Measurements from ENCODE around the gene RTP2.

The RTP2 gene

DNA sequence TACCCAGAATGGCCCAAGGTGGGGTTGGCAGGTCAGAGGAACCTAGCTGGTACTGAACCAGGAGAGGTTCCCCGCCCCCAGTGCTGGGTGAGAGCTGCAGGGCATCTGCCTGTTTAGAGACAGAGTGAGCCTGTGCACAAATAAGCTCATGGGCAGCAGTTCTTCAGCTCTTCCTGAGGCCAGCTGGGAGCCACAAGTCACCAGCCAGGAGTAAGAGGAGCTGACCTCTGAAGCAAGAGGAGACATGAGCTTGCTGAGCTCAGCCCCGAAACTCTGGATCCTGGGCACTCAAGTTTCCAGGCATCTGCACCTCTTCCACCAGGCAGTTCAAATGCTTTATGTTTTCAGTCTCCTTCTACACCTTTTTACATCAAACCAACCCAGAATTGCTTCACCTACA lies 2.1 kb downstream of the RTP2 start:
- no peak overlapping the region for H3K4me3 ChIP-seq (ENCODE audit: control insufficient read depth, low read depth, low read length)
- no peak for DNase-seq (ENCODE audit: low read depth)
- TF ChIP-seq, protein P1, sequence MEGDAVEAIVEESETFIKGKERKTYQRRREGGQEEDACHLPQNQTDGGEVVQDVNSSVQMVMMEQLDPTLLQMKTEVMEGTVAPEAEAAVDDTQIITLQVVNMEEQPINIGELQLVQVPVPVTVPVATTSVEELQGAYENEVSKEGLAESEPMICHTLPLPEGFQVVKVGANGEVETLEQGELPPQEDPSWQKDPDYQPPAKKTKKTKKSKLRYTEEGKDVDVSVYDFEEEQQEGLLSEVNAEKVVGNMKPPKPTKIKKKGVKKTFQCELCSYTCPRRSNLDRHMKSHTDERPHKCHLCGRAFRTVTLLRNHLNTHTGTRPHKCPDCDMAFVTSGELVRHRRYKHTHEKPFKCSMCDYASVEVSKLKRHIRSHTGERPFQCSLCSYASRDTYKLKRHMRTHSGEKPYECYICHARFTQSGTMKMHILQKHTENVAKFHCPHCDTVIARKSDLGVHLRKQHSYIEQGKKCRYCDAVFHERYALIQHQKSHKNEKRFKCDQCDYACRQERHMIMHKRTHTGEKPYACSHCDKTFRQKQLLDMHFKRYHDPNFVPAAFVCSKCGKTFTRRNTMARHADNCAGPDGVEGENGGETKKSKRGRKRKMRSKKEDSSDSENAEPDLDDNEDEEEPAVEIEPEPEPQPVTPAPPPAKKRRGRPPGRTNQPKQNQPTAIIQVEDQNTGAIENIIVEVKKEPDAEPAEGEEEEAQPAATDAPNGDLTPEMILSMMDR (IDR thresholded peaks at IDR 0.05; ENCODE audit: control insufficient read depth, insufficient read depth, low read depth, low read length, missing control alignments): no peak

DNA sequence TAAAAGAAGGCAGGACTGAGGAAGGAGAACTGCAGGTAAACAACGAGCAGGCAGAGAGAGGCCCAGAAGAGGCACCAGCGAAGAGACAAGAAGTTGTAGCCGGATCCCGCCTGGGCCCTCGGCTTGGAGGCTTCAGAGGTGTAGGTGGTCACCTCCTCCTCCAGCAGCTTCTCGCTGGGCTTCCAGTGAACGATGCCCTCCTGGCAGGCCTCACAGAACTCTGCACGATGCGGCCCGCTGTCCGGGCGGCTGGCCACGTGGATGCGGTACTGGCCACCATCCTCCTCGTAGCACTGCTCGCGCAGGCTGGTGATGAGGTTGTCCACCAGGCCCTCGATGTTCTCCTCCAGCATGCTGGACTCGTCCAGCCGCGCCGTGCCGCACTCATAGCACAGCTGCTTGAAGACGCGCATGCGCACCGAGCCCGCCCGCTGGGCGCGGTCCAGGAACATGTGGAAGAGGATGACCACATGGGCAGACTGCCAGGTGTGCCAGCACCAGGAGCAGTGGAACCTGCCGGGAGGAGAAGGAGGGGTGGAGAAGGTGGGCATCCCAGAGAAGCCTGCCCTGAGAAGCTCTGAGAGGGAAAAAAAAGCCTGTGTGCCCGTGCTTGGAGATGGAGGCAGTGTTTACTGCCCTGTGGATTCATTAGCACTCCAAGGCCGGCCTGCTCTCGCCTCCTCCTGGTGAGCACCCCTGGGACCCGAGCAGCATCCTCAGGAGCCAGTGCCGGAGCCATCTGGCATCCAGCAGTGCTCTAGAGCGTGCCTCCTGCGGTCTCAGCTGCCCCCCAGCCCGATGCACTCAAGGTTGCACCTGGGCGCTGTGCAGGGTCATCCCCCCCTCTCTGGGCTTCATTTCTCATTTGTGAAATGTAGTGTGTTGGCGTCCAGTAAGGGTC lies 3.6 kb downstream of the RTP2 start:
- no peak for DNase-seq (ENCODE audit: low read depth)
- no peak overlapping the region for H3K4me3 ChIP-seq (ENCODE audit: control insufficient read depth, low read depth, low read length)
- TF ChIP-seq, protein P1 (IDR thresholded peaks at IDR 0.05; ENCODE audit: control insufficient read depth, insufficient read depth, low read depth, low read length, missing control alignments): no peak

DNA sequence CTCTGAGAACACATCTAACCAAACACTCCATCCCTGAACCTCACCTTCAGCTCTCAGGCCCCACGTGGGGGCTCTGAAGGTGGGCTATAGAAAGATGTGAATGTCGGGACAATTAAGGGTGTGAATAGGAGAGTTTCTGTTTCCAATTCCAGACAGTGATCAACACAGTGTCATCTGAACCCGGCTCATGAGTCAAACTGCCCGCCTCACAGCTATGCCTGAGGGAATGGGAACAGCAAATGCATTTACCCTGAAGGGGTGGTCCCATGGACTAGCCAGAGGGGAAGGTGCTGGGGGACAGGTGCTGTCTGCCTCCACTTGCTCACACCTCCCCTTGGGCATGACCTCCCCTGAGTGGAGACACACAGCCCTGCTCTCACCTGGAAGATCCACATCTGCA lies 6.3 kb downstream of the RTP2 start:
- no peak overlapping the region for H3K4me3 ChIP-seq (ENCODE audit: control insufficient read depth, low read depth, low read length)
- no peak for DNase-seq (ENCODE audit: low read depth)
- TF ChIP-seq, protein P1 (IDR thresholded peaks at IDR 0.05; ENCODE audit: control insufficient read depth, insufficient read depth, low read depth, low read length, missing control alignments): no peak

DNA sequence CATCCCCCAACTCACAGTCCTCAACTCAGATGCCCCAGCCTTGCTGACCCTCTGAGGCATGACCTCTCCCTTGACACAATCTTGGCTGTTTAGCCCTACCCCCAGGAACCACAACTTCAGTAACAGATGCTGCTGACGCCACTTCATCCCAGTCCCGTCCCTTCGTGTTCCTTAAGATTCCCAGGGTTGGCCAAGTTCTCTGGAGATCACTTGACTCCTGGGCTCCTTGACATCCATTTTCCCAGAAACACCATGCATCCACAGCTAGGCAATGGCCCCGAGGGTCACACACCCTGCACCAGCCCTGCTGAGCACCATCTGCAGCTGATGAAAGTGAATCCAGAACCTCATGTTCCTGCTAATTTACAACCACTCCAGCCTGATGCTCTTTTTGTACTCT lies 6.9 kb downstream of the RTP2 start:
- TF ChIP-seq, protein P1 (IDR thresholded peaks at IDR 0.05; ENCODE audit: control insufficient read depth, insufficient read depth, low read depth, low read length, missing control alignments): no peak
- DNase-seq (ENCODE audit: low read depth): no peak

DNA sequence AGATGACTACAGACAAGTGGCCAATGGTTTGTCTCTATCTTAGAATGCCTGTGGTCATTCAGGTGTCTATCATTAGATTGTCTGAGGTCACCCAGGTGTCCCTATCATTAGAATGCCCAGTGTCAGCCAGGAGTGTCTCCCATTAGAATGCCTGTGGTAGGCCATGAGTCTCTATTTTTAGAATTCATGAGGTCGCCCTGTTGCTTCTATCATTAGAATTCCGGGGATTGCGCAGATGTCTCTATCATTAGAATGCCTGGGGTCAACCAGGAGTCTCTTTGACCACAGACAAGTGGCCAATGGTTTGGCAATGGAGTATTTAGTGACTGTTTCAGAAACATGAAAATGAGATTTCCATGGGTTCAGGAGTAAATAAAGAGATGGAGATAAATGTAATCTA lies 7.6 kb downstream of the RTP2 start:
- DNase-seq (ENCODE audit: low read depth): no peak
- TF ChIP-seq, protein P1 (IDR thresholded peaks at IDR 0.05; ENCODE audit: control insufficient read depth, insufficient read depth, low read depth, low read length, missing control alignments): no peak
- no peak overlapping the region for H3K4me3 ChIP-seq (ENCODE audit: control insufficient read depth, low read depth, low read length)

More for the DNA sequence above, 6.9 kb downstream of the RTP2 start:
- no peak overlapping the region for H3K4me3 ChIP-seq (ENCODE audit: control insufficient read depth, low read depth, low read length)

DNA sequence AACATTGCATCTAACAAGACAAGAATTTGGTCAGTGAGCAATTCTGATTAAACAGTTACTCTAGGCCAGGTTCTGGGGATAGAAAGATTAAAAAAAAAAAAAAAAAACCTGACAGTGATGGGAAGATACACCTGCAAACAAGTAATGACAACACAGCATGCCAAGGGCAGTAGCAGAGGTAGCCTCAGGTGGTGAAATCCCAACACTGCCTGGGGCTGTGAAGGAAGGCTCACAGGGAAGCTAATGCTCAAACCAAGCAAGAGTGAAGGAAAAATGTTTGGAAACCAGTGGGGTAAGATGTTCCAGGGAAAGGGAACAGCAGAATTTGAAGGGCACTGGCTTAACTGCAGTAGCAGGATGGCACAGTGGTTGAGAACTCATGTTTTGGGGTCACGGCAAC lies 8.9 kb downstream of the RTP2 start:
- TF ChIP-seq, protein P1 (IDR thresholded peaks at IDR 0.05; ENCODE audit: control insufficient read depth, insufficient read depth, low read depth, low read length, missing control alignments): no peak
- no peak for DNase-seq (ENCODE audit: low read depth)

More for the DNA sequence above, 8.9 kb downstream of the RTP2 start:
- H3K4me3 ChIP-seq (ENCODE audit: control insufficient read depth, low read depth, low read length): no peak overlapping the region
